ENCODE data around the gene MAP4.

The MAP4 gene

GRCh38 chr3:48058091-48058490 lies 41.9 kb upstream of the MAP4 start:
- H3K79me2 ChIP-seq (ENCODE audit: control insufficient read depth, low read length): peaks cover 25% of the 10 kb centered on the region
- no peaks in the 10 kb centered on the region for H3K36me3 ChIP-seq (ENCODE audit: control insufficient read depth, low read length)
- no peaks in the 10 kb centered on the region for H3K9me2 ChIP-seq (replicated peaks; ENCODE audit: control insufficient read depth, low read length)
- no peak overlapping the region for H3K4me2 ChIP-seq (ENCODE audit: low read length)
- no peak overlapping the region for H3K4me3 ChIP-seq (ENCODE audit: low read length)
- TF ChIP-seq EZH2phosphoT487 (IDR thresholded peaks at IDR 0.05; ENCODE audit: borderline replicate concordance, low read length): no peak
- H3K27me3 ChIP-seq (ENCODE audit: control insufficient read depth, low read length): no peaks in the 10 kb centered on the region
- H3K9me3 ChIP-seq (ENCODE audit: control insufficient read depth, insufficient read depth, low read length): no peaks in the 10 kb centered on the region
- peaks cover 8% of the 10 kb centered on the region; the same call in 1 of the 2 replicates for H3F3A ChIP-seq (ENCODE audit: control insufficient read depth, insufficient read depth)
- H3K27ac ChIP-seq (ENCODE audit: low read depth, low read length): no peak overlapping the region
- no peaks in the 10 kb centered on the region for H3K4me1 ChIP-seq (ENCODE audit: control insufficient read depth, low read length)
- H4K20me1 ChIP-seq (ENCODE audit: control insufficient read depth, insufficient read depth, low read depth, low read length): no peaks in the 10 kb centered on the region

- Histone ChIP-seq H3K4me3 (ENCODE audit: low read length) (no peak overlapping the region), H3K4me1 (ENCODE audit: control insufficient read depth, low read length) (no peaks in the 10 kb centered on the region), H3K36me3 (ENCODE audit: control insufficient read depth, low read length) (no peaks in the 10 kb centered on the region), H3K79me2 (ENCODE audit: control insufficient read depth, low read length) (peaks cover 25% of the 10 kb centered on the region), H3K27ac (ENCODE audit: low read depth, low read length) (no peak overlapping the region), H4K20me1 (ENCODE audit: control insufficient read depth, insufficient read depth, low read depth, low read length) (no peaks in the 10 kb centered on the region), H3F3A (ENCODE audit: control insufficient read depth, insufficient read depth) (peaks cover 11% of the 10 kb centered on the region; the same call in 1 of the 2 replicates), H3K4me2 (ENCODE audit: low read length) (no peak overlapping the region), H3K9me3 (ENCODE audit: control insufficient read depth, insufficient read depth, low read length) (no peaks in the 10 kb centered on the region), H3K27me3 (ENCODE audit: control insufficient read depth, low read length) (no peaks in the 10 kb centered on the region), H3K9me2 (replicated peaks; ENCODE audit: control insufficient read depth, low read length) (no peaks in the 10 kb centered on the region)
- no peak for TF ChIP-seq EZH2phosphoT487 (IDR thresholded peaks at IDR 0.05; ENCODE audit: borderline replicate concordance, low read length)
- TF ChIP-seq CTCF (IDR thresholded peaks at IDR 0.05; ENCODE audit: low read depth, low read length, poor library complexity, severe bottlenecking): no peak
Measured at GRCh38 chr3:48057521-48057920, 41.3 kb upstream of the MAP4 start.

- H3K79me2 ChIP-seq (ENCODE audit: control insufficient read depth, low read length): peaks cover 24% of the 10 kb centered on the region
- TF ChIP-seq EZH2phosphoT487 (IDR thresholded peaks at IDR 0.05; ENCODE audit: borderline replicate concordance, low read length): no peak
Measured at GRCh38 chr3:48047841-48048464, 31.7 kb upstream of the MAP4 start.

GRCh38 chr3:48042071-48042760 lies 26.0 kb upstream of the MAP4 start:
- no peaks in the 10 kb centered on the region for H3K36me3 ChIP-seq (ENCODE audit: control insufficient read depth, low read length)
- H3K4me1 ChIP-seq (ENCODE audit: control insufficient read depth, low read length): no peaks in the 10 kb centered on the region
- H4K20me1 ChIP-seq (ENCODE audit: control insufficient read depth, insufficient read depth, low read depth, low read length): no peaks in the 10 kb centered on the region
- no peak overlapping the region for H3K4me3 ChIP-seq (ENCODE audit: low read length)
- no peaks in the 10 kb centered on the region for H3K27me3 ChIP-seq (ENCODE audit: control insufficient read depth, low read length)
- no peak overlapping the region for H3K27ac ChIP-seq (ENCODE audit: low read depth, low read length)
- no peaks in the 10 kb centered on the region for H3K9me2 ChIP-seq (replicated peaks; ENCODE audit: control insufficient read depth, low read length)
- H3K79me2 ChIP-seq (ENCODE audit: control insufficient read depth, low read length): peaks cover 29% of the 10 kb centered on the region
- no peak for TF ChIP-seq CTCF (IDR thresholded peaks at IDR 0.05; ENCODE audit: low read depth, low read length, poor library complexity, severe bottlenecking)
- no peak for TF ChIP-seq EZH2phosphoT487 (IDR thresholded peaks at IDR 0.05; ENCODE audit: borderline replicate concordance, low read length)
- H3K9me3 ChIP-seq (ENCODE audit: control insufficient read depth, insufficient read depth, low read length): no peaks in the 10 kb centered on the region
- H3K4me2 ChIP-seq (ENCODE audit: low read length): no peak overlapping the region
- no peaks in the 10 kb centered on the region for H3F3A ChIP-seq (ENCODE audit: control insufficient read depth, insufficient read depth)

More at GRCh38 chr3:48047841-48048464, 31.7 kb upstream of the MAP4 start:
- H3K4me3 ChIP-seq (ENCODE audit: low read length): no peak overlapping the region
- no peaks in the 10 kb centered on the region for H3K9me3 ChIP-seq (ENCODE audit: control insufficient read depth, insufficient read depth, low read length)
- H3K4me2 ChIP-seq (ENCODE audit: low read length): no peak overlapping the region
- no peaks in the 10 kb centered on the region for H3K9me2 ChIP-seq (replicated peaks; ENCODE audit: control insufficient read depth, low read length)
- no peak overlapping the region for H3K27ac ChIP-seq (ENCODE audit: low read depth, low read length)
- peaks cover under 1% of the 10 kb centered on the region; the same call in 1 of the 2 replicates for H3F3A ChIP-seq (ENCODE audit: control insufficient read depth, insufficient read depth)
- no peaks in the 10 kb centered on the region; the same call in 1 of the 2 replicates for H3K36me3 ChIP-seq (ENCODE audit: control insufficient read depth, low read length)
- no peaks in the 10 kb centered on the region for H3K4me1 ChIP-seq (ENCODE audit: control insufficient read depth, low read length)
- H4K20me1 ChIP-seq (ENCODE audit: control insufficient read depth, insufficient read depth, low read depth, low read length): no peaks in the 10 kb centered on the region
- H3K27me3 ChIP-seq (ENCODE audit: control insufficient read depth, low read length): no peaks in the 10 kb centered on the region
